ENCODE measurements around the gene TTLL11.

- TF ChIP-seq CTCF (IDR thresholded peaks at IDR 0.05; ENCODE audit: low read depth, low read length): no peak
- TF ChIP-seq MAX (IDR thresholded peaks at IDR 0.05; ENCODE audit: low read depth, low read length): no peak
- TF ChIP-seq POLR2A (IDR thresholded peaks at IDR 0.05; ENCODE audit: extremely low read depth, insufficient read length): no peak
Observed at GRCh38 chr9:121815084-121815483, 278.0 kb downstream of the TTLL11 start.
